ENCODE data around the gene ZP1.
"Not testable (repeated sequence)": the region's sequence is repeated elsewhere in the genome, so short reads cannot be mapped to it uniquely, and the experiment has no call there.

Gene ZP1

DNA sequence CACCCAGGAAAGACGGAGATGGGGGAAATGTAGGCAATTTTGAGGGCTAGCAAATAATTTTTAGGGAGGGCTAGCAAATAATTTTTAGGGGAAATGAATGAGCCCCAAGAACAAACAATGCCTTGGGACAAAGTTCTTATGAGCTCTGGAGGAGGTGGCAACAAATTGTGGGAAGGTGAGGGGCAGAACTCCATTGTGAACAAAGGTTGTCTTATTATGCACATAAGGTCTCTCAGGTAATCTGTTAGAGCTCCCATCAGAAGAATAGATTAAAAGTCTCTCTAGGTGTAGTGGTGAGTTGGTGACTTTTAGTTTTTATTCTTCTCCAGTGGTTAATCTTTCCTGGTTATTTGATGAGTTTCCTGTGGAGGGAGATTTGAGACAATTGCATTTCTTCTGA is 41.5 kb downstream of the ZP1 start:
- no peak for DNase-seq (ENCODE audit: low read depth in 2 of 2)

DNA sequence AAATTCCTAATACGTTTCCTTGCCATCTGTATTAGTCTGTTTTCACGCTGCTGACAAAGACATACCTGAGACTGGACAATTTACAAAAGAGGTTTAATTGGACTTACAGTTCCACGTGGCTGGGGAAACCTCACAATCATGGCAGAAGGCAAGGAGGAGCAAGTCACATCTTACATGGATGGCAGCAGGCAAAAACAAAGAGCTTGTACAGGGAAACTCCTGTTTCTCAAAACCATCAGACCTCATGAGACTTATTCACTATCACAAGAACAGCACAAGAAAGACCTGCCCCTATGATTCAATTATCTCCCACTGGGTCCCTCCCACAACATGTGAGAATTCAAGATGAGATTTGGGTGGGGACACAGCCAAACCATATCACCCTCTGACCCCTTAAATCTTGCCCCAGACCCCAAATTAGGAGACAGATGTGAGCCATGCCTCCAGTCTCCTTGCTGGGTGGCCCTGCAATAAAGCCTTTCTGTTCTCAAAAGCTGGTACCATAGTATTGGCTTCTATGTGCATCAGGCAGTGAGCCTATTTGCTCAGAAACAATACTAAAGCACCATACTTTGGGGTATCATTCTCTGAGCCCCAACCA is 42.4 kb downstream of the ZP1 start:
- not testable (repeated sequence) for DNase-seq (ENCODE audit: low read depth in 2 of 2)

GRCh38 chr11:60910281-60910687 is 42.9 kb downstream of the ZP1 start:
- no peak for DNase-seq (ENCODE audit: low read depth in 2 of 2)

GRCh38 chr11:60910711-60911380 is 43.5 kb downstream of the ZP1 start:
- DNase-seq (ENCODE audit: low read depth in 2 of 2), result no peak

DNA sequence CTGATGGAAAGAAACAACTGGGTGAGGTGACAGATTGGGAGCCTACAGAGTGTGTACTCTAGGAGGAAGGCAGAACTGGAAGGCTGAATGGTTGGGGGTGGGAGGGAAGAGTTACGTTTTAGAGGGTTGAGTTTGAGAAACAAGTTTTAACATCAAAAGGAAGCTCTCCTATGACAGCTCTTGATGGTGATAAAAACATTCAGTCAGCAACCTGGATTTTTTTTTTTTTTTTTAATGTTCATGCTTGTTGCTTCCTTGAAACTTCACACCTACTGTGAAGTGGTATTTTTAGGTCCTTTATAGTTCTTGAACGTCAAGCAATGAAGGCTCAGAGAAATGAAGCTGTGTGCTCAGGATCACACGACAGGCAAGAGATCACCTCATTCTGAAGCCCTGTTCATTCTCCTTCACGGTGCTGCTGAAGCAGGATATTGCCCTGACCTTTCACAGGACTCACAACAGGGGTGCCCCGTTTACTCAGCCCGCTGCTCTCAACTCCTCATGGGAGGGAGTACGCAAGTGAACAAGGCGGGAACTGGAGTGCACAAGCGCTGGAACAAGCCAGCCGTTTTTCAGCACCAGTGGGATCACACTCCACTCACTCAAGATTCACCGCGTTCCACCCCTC is 45.0 kb downstream of the ZP1 start:
- DNase-seq (ENCODE audit: low read depth in 2 of 2), result no peak

DNA sequence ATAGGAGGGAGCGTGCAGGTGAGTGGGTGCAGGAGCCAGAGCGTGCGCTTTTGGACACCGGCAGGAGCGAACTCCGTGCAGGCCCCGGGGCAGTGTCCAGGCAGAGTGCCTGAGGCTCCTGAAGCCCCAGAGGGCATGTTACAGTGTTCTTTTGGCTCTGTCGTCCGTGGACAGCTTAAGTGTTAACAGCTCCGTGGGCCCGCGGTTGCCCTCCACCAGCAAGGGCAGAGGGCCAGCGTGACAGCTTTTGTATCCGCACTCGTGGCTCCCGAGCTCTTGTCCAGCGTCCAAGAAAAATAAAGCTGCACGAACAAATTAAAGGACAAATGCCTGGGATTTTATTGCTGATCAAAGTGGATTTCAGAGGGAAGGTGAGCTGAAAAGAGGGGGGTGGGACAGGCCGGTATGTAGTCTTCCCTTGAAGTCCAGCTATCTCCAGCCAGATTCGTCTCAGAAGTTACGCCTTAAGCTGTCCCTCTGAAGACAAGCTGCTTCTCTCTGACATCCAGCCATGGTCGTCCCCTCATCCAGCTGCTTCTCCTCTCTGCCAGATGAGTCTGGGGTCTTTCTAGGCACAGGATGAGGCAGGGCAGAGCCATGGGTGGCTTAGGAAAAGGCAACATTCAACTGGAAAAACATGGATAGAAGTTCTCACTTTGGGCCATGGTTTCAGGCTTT is 45.6 kb downstream of the ZP1 start:
- no peak for DNase-seq (ENCODE audit: low read depth in 2 of 2)

DNA sequence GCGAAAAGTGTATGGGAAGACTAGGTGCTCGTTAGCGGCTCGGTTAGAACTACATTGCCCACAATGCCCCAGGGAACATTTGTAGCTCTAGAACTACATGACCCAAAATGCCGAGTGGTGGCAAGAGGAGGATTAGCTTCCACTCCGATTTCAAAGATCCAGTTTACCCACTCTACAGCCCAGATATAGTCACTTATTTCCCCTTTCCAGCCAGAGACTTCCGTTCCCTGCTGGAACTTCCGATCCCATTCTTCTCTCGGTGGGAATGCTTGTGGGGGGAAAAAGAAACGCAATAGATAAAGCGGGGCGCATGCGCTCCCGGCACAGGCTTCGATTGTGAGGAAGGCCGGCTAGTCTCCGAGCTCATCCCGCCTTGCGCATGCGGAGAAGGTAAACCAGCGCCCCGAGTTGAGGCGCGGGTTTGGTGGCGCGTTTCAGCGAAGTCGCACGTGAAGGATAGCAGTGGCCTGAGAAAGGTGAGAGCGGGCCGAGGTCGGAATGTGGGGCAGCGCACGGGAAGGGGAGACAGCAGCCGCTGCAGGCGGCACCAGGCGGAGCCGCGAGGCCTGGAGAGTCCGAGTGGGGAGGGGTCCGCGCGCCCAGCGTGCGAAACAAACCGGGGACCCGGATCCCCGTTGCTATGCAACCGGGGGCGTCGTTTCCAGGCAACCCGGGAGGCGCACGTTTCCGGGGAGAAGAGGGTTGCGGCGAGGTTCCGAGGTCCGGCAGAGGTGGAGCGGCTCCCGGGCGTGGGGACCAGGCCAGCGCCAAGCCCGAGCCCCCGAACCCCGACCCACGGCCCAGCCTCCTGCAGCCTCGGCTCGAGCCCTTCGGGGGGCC is 46.7 kb downstream of the ZP1 start, which contains the start of gene TMEM109:
Gene TMEM109 (plus strand): TSS at position 366 of the 840 bp plus-strand sequence. CDS start 5,536 bp downstream, outside the sequence.
- DNase-seq (ENCODE audit: low read depth in 2 of 2), result peak; percentile 76 to 82

DNA sequence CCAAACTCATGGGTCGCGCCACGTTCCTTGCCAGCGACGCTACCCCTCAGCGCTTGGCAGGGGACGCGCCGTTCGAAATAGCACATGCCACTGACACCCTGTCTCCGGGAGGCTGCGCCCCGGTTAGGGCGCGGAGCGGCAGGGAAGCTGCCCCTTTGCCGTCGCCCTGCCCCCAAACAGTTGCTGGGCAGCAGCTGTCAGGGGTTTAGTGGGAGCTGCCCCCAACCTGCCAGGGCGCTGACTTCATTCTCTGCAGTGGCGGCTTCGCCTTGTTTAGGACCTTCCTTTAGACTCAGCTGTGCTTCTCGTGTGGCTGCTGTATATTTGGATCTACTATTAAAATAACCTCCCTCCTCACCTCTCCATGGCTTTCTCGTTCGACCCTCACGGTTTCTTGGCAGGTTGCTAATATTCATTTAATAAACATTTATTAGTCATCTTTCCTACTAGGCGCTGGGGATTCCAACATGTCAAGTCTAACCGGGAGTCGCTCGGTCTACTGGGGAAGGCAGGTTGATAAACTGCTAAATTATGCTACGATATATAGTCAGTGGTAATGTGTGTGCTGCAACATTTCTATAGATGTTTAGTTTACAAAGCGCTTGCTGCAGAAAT is 47.4 kb downstream of the ZP1 start:
- DNase-seq (ENCODE audit: low read depth in 2 of 2), result no peak

DNA sequence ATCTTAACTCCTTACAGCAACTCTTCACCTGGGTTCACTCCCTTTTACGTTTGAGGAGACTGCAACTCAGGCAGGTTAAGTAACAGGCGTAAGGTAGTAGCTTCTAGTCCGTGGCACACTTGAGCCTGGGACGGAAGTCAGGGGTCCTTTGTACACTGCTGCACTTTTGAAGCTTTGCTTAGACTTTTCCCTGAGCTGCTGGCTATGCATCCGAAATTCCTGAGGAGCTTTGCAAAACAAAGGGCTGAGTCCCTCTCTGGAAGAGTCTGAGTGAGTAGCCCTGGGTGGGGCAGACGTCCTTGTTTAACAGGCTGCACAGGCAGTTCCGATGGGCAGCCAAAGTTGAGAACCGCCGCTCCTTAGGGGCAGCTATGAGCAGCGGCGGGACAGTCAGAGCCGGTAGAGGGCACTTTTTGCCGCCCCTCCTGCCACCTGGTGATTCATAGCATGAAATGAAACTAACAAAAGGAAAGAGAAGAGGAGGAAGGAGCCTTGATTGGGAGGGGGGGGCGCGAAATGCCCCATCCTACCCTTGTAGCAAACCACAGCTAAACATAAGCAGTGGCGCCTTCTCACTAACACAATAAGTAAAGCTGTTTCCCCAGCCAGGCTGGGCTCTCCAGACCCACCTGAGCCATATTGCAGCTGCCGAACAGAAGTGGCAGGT is 48.0 kb downstream of the ZP1 start:
- DNase-seq (ENCODE audit: low read depth in 2 of 2), result peak; percentile 62 to 69

DNA sequence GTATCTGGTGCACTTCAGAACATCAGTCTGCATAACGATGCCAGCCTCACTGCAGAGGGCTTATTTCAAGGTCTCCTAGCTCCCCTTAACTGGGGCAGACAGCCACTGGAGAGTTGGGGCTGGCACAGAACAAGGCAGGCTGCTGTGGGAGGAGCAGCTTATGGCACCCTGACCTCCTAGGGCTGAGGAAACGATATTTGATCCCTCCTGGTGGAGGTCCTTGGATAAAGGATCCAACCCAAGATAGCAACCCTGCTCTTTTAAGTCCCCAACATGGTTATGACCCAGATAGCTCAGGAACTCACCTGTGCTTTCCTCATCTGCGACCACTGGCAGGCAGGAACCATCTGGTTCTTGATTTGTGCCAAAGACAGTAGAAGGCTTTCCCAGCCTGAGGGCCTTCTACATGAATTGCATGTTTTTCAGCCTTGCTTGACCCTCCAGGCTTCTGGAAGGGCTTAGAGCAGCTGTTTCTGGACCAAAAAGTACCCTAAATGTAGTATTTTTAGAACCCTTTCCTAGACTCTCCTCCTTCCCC is 49.4 kb downstream of the ZP1 start:
- no peak for DNase-seq (ENCODE audit: low read depth in 2 of 2)

- no peak for DNase-seq (ENCODE audit: low read depth in 2 of 2)
Observed at GRCh38 chr11:60917267-60917666, 49.9 kb downstream of the ZP1 start.

DNA sequence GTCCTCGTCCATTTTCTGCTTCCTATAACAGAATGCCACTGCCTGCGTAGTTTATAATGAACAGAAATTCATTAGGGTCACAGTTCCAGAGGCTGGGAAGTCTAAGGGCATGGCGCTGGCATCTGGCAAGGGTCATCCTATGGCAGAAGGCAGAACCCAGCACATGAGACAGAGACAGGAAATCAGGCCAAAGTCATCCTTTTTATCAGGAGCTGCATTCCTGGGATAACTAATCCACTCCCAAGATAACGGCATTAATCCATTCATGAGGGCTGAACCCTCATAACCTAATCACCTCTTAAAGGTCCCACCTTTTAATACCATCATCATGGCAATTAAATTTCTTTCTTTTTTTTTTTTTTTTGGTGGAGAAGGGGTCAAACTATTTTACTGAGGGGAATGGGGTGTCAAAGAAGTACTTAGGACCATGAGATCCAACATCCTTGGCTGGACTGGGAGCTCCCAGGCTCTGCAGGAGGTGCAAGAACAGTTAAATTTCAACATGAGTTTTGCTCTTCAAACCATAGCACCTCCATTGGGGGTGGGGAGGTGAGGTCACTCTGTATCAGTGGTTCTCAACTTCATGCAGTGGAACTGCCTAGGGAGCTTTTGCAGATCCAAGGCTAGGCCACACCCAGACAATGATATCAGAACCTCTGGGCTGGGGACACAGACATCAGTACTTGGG is 51.1 kb downstream of the ZP1 start:
- DNase-seq (ENCODE audit: low read depth in 2 of 2), result no peak

- no peak for DNase-seq (ENCODE audit: low read depth in 2 of 2)
Observed at GRCh38 chr11:60918939-60919265, 51.6 kb downstream of the ZP1 start.

- DNase-seq (ENCODE audit: low read depth in 2 of 2), result no peak
Observed at GRCh38 chr11:60919320-60919719, 52.0 kb downstream of the ZP1 start.

DNA sequence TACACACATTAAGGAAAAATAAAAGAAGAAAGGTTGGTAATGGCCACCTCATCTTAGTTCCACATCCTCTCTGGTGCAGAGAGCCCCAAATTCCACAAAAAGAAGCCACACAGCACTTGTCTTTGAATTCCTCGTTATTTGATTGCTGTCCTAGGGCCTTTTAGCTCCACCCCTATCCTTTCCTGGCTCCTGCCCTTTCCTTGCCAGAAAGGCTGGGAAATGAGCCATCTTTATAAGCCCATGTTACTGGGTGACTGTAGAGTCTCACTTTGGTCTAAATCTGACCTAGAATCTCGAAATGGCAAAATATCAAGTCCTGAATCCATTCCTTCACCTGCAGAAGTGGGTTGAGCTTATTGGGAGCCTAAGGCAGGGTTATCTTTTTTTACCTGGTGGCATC is 52.6 kb downstream of the ZP1 start:
- DNase-seq (ENCODE audit: low read depth in 2 of 2), result no peak

DNA sequence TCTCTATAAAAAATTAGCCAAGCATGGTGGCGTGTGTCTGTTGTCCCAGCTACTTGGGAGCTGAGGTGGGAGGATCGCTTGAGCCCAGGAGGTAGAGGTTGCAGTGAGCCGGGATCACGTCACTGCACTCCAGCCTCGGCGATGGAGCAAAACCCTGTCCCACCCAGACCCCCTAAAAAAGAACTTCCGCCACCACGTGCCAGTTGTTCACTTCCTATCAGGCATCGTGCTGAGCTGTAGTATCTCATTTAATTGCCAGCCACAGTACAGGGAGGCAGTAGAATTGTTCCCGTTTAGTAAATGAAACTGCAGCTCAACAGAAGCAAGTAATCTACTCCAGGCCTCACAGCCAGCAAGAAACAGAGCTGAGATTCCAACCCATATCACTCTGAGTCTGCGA is 53.9 kb downstream of the ZP1 start:
- DNase-seq (ENCODE audit: low read depth in 2 of 2), result no peak

GRCh38 chr11:60921777-60922335 is 54.5 kb downstream of the ZP1 start:
- no peak for DNase-seq (ENCODE audit: low read depth in 2 of 2)

DNA sequence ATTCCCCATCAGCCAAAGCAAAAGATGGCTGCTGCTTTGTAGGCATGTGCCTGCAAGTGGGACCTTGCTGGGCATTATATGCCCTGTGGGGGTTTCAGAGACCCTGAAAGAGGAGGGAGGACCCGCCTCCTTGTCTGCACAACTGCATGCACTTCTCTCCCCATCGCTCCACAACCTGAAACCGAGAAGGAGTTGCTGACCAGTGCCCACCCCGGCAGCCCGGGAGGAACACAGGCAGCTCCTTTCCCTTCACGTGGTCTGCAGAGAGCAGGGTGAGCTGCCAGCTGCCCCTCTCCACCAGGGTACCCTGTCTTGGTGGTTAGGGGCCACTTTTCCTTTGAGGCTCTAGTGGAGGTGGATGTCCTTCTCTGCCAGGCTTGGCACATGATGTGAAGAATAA is 55.6 kb downstream of the ZP1 start:
- DNase-seq (ENCODE audit: low read depth in 2 of 2), result no peak

DNA sequence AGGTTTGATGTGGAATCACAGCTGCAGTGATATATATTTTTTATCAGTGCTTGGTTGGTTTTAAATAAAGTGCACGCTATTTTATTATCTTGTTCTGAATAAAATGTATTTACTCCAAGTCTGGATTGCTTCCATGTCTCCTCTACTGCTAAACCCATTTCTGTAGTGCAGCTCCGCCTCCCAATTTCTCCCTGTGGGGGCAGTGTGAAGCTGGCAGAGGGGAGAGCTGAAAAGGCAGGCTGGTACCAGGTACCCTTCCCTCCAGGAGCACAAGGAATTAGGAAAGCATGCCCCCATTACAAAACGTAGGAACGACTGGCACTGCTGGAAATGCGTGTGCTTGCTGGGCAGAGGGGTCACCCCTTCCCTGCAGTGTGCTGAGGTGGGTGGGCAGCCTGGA is 56.0 kb downstream of the ZP1 start:
- no peak for DNase-seq (ENCODE audit: low read depth in 2 of 2)

DNA sequence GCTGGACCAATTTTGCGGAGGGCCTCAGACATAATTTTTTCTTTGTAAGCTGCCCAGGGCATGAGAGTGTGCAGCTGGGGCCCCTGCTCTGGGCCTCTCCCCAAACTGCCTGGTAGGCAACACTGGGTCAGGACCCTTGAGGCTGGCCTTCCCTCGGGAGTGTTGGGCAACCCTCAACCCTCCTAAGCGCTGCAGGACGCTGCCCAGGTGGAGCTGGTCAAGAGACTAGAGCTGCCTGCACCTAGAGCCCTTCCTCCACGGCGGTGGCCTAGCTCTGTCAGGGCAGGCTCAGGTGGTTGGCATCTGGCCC is 56.4 kb downstream of the ZP1 start:
- no peak for DNase-seq (ENCODE audit: low read depth in 2 of 2)
